ENCODE results near the gene PALM2AKAP2.
A peak's percentile ranks its signal among the peaks of the same experiment; 100 is the strongest.

Gene PALM2AKAP2

DNA sequence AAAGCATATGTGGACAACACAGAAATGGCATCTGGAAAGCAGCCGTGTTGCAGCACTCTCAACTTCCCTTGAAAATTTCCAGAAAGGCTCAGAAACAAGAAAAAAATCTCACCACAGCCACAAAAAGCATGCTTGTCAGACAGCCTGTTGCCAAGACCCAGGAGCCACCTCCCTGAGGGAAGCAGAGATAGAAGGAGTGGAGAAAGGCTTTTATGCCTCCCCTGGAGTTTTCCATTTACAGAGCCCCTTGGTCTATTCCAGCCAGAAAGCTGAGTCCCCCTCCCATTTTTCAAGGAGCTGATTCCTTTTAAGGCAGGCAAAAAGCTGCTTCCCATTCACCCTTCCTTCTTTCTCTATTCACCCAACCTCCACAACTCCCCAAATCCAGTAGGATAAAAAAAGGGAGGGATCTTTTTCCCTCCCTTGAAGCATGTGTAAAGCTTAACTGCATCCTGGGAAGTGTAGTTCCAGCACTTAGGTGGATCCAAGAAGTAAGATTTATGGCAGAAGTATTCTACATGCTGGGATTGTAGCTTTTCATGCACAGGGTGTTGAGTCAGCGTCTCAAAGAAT lies 37.1 kb upstream of the PALM2AKAP2 start:
- TF ChIP-seq SNAI2 (CRISPR knock-in tag; IDR thresholded peaks at IDR 0.05) (no peak), BACH2 (CRISPR knock-in tag; IDR thresholded peaks at IDR 0.05; ENCODE audit: borderline replicate concordance) (no peak), ARNTL (CRISPR knock-in tag; IDR thresholded peaks at IDR 0.05; ENCODE audit: borderline replicate concordance, low read depth) (no peak), CREB5 (CRISPR knock-in tag; IDR thresholded peaks at IDR 0.05; ENCODE audit: low read depth) (no peak), ESRRG (CRISPR knock-in tag; IDR thresholded peaks at IDR 0.05) (no peak), ZFP30 (CRISPR knock-in tag; IDR thresholded peaks at IDR 0.05) (no peak), CSDC2 (CRISPR knock-in tag; IDR thresholded peaks at IDR 0.05) (no peak), PPARA (CRISPR knock-in tag; IDR thresholded peaks at IDR 0.05; ENCODE audit: borderline replicate concordance) (no peak), ZNF565 (CRISPR knock-in tag; conservative IDR thresholded peaks at IDR 0.05; ENCODE audit: low read depth) (no peak), OSR1 (CRISPR knock-in tag; IDR thresholded peaks at IDR 0.05) (no peak), ZC3H10 (CRISPR knock-in tag; IDR thresholded peaks at IDR 0.05) (no peak), TCF4 (CRISPR knock-in tag; IDR thresholded peaks at IDR 0.05; ENCODE audit: borderline replicate concordance) (no peak), TOX (CRISPR knock-in tag; IDR thresholded peaks at IDR 0.05; ENCODE audit: borderline replicate concordance) (no peak), ZNF70 (CRISPR knock-in tag; IDR thresholded peaks at IDR 0.05) (no peak), RARB (CRISPR knock-in tag; IDR thresholded peaks at IDR 0.05) (no peak), ISL1 (CRISPR knock-in tag; IDR thresholded peaks at IDR 0.05) (no peak)
- TF ChIP-seq, protein P1, sequence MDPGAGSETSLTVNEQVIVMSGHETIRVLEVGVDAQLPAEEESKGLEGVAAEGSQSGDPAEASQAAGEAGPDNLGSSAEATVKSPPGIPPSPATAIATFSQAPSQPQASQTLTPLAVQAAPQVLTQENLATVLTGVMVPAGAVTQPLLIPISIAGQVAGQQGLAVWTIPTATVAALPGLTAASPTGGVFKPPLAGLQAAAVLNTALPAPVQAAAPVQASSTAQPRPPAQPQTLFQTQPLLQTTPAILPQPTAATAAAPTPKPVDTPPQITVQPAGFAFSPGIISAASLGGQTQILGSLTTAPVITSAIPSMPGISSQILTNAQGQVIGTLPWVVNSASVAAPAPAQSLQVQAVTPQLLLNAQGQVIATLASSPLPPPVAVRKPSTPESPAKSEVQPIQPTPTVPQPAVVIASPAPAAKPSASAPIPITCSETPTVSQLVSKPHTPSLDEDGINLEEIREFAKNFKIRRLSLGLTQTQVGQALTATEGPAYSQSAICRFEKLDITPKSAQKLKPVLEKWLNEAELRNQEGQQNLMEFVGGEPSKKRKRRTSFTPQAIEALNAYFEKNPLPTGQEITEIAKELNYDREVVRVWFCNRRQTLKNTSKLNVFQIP (CRISPR knock-in tag; IDR thresholded peaks at IDR 0.05; ENCODE audit: borderline replicate concordance, low read depth): no peak
- TF ChIP-seq, protein P2, sequence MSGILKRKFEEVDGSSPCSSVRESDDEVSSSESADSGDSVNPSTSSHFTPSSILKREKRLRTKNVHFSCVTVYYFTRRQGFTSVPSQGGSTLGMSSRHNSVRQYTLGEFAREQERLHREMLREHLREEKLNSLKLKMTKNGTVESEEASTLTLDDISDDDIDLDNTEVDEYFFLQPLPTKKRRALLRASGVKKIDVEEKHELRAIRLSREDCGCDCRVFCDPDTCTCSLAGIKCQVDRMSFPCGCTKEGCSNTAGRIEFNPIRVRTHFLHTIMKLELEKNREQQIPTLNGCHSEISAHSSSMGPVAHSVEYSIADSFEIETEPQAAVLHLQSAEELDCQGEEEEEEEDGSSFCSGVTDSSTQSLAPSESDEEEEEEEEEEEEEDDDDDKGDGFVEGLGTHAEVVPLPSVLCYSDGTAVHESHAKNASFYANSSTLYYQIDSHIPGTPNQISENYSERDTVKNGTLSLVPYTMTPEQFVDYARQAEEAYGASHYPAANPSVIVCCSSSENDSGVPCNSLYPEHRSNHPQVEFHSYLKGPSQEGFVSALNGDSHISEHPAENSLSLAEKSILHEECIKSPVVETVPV (CRISPR knock-in tag; IDR thresholded peaks at IDR 0.05): no peak
- TF ChIP-seq, protein P3, sequence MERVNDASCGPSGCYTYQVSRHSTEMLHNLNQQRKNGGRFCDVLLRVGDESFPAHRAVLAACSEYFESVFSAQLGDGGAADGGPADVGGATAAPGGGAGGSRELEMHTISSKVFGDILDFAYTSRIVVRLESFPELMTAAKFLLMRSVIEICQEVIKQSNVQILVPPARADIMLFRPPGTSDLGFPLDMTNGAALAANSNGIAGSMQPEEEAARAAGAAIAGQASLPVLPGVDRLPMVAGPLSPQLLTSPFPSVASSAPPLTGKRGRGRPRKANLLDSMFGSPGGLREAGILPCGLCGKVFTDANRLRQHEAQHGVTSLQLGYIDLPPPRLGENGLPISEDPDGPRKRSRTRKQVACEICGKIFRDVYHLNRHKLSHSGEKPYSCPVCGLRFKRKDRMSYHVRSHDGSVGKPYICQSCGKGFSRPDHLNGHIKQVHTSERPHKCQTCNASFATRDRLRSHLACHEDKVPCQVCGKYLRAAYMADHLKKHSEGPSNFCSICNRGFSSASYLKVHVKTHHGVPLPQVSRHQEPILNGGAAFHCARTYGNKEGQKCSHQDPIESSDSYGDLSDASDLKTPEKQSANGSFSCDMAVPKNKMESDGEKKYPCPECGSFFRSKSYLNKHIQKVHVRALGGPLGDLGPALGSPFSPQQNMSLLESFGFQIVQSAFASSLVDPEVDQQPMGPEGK (CRISPR knock-in tag; IDR thresholded peaks at IDR 0.05; ENCODE audit: borderline replicate concordance): no peak

DNA sequence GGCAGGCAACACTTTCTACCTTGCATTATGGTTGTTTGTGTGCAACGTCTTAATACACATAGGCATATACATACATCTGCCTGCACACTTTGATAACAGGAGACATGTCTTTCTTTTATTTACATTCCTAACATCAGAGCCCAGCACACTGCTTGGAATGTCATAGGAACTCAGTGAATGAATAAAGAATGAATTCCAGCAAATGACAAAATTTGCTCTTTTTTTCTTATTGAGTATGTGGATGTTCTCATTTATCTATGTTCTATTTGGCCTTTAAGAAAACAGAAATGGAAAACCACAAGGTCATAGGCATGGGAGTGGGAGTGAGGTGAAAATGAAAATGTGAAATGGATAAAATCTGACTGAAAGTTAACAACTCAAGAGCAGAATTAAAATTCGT lies 36.3 kb upstream of the PALM2AKAP2 start:
- ATAC-seq: no peak

More for the DNA sequence above, 37.1 kb upstream of the PALM2AKAP2 start:
- peak; percentile 53 for ATAC-seq

More for the DNA sequence above, 36.3 kb upstream of the PALM2AKAP2 start:
- TF ChIP-seq CSDC2 (CRISPR knock-in tag; IDR thresholded peaks at IDR 0.05) (no peak), ARNTL (CRISPR knock-in tag; IDR thresholded peaks at IDR 0.05; ENCODE audit: borderline replicate concordance, low read depth) (no peak), TOX (CRISPR knock-in tag; IDR thresholded peaks at IDR 0.05; ENCODE audit: borderline replicate concordance) (no peak), SNAI2 (CRISPR knock-in tag; IDR thresholded peaks at IDR 0.05) (no peak), PPARA (CRISPR knock-in tag; IDR thresholded peaks at IDR 0.05; ENCODE audit: borderline replicate concordance) (no peak), ZNF8 (CRISPR knock-in tag; IDR thresholded peaks at IDR 0.05) (no peak), TSHZ2 (CRISPR knock-in tag; IDR thresholded peaks at IDR 0.05) (no peak), ZFP30 (CRISPR knock-in tag; IDR thresholded peaks at IDR 0.05) (no peak), ZC3H10 (CRISPR knock-in tag; IDR thresholded peaks at IDR 0.05) (no peak), RARB (CRISPR knock-in tag; IDR thresholded peaks at IDR 0.05) (no peak), ESRRG (CRISPR knock-in tag; IDR thresholded peaks at IDR 0.05) (no peak), CREB5 (CRISPR knock-in tag; IDR thresholded peaks at IDR 0.05; ENCODE audit: low read depth) (no peak), OSR1 (CRISPR knock-in tag; IDR thresholded peaks at IDR 0.05) (no peak)
- TF ChIP-seq, protein P3 (CRISPR knock-in tag; IDR thresholded peaks at IDR 0.05; ENCODE audit: borderline replicate concordance): no peak
- TF ChIP-seq, protein P1 (CRISPR knock-in tag; IDR thresholded peaks at IDR 0.05; ENCODE audit: borderline replicate concordance, low read depth): no peak
- TF ChIP-seq, protein P2 (CRISPR knock-in tag; IDR thresholded peaks at IDR 0.05): no peak

All from SK-N-SH treated with all-trans-retinoic acid at 6 μM for 48 hours (cell line).